CD8-positive, alpha-beta memory T cell (primary cell): ENCODE measurements around the gene SAMD4A. TPM values are rescaled to one million over a fixed set of nuclear protein-coding genes. Genes with fewer than 3 reads are reported as not detected.

Source experiments
- CTCF ChIA-PET: fragments of 350-600 bp; sonication (Branson Sonifier 250); formaldehyde crosslinking; loops from one replicate; lab custom pipeline; 2021; ENCODE audit warnings: antibody characterized with exemption; lab: Charles Lee
- POLR2A ChIA-PET: fragments of 350-600 bp; sonication (Branson Sonifier 250); formaldehyde crosslinking; loops from one replicate; lab custom pipeline; 2021; ENCODE audit warnings: antibody characterized with exemption; lab: Charles Lee
- DNase-seq, 5 donors: peaks; one replicate each; pipeline versions ENCODE4 v3.0.0 to v3.0.0-alpha.2; 2020 to 2022; ENCODE audit warnings: mixed read lengths in 1 of 5
- H3K27ac ChIP-seq: one replicate; pipeline ENCODE4 v1.7.0; 2013; ENCODE audit warnings: low read depth, mild to moderate bottlenecking, low read length, moderate library complexity
- H3K27me3 ChIP-seq: 2 replicates; pipeline ENCODE4 v1.7.0; 2013; ENCODE audit warnings: low read length, mild to moderate bottlenecking; ENCODE audit not compliant: insufficient read depth, poor library complexity, severe bottlenecking
- H3K36me3 ChIP-seq: 2 replicates; pipeline ENCODE4 v1.7.0; 2013; ENCODE audit warnings: mild to moderate bottlenecking, low read length, moderate library complexity; ENCODE audit not compliant: insufficient read depth
- H3K4me1 ChIP-seq: 2 replicates; pipeline ENCODE4 v1.7.0; 2013; ENCODE audit warnings: mild to moderate bottlenecking, low read length, moderate library complexity; ENCODE audit not compliant: insufficient read depth
- H3K4me3 ChIP-seq: 2 replicates; pipeline ENCODE4 v1.7.0; 2013; ENCODE audit warnings: mild to moderate bottlenecking, low read length
- H3K9me3 ChIP-seq: 2 replicates; pipeline ENCODE4 v1.7.0; 2013; ENCODE audit warnings: mild to moderate bottlenecking, low read length
- H3K27ac Mint-ChIP-seq, 8 donors: one replicate each; pipeline ENCODE4 v1.8.0; 2020 to 2021; ENCODE audit warnings: mixed read lengths in 8 of 8, mild to moderate bottlenecking in 6 of 8, inconsistent platforms in 3 of 8, moderate library complexity in 3 of 8
- H3K27me3 Mint-ChIP-seq, 2 donors: one replicate each; pipeline ENCODE4 v1.8.0; 2020 to 2021; ENCODE audit warnings: mixed read lengths in 2 of 2, mild to moderate bottlenecking in 1 of 2, moderate library complexity in 1 of 2
- H3K36me3 Mint-ChIP-seq, 3 donors: one replicate each; pipeline ENCODE4 v1.8.0; 2020 to 2021; ENCODE audit warnings: mixed read lengths in 3 of 3, inconsistent platforms in 1 of 3, mild to moderate bottlenecking in 1 of 3
- H3K4me1 Mint-ChIP-seq, 3 donors: one replicate each; pipeline ENCODE4 v1.8.0; 2020 to 2021; ENCODE audit warnings: mixed read lengths in 3 of 3, inconsistent platforms in 1 of 3, mild to moderate bottlenecking in 1 of 3
- H3K4me3 Mint-ChIP-seq, 7 donors: one replicate each; pipeline ENCODE4 v1.8.0; 2020 to 2021; ENCODE audit warnings: mixed read lengths in 7 of 7, mild to moderate bottlenecking in 6 of 7, moderate library complexity in 4 of 7, inconsistent platforms in 2 of 7
- H3K9me3 Mint-ChIP-seq, 5 donors: one replicate each; pipeline ENCODE4 v1.8.0; 2020 to 2022; ENCODE audit warnings: mixed read lengths in 5 of 5, mild to moderate bottlenecking in 3 of 5, moderate library complexity in 2 of 5, inconsistent platforms in 1 of 5
- polyA plus RNA-seq: library from polyadenylated mRNA; unstranded; fragments of 300-500 nt; fragmentation: Illumina TruSeq; gene quantifications from one replicate; pipeline ENCODE4 v1.2.3, GENCODE V29; 2021
- total RNA-seq, 2 experiments: library from RNA; stranded (reverse); gene quantifications; one replicate each; pipeline ENCODE4 v1.2.3, GENCODE V29; 2021

The SAMD4A gene
- total and polyA plus RNA-seq, 3 experiments from 2014 or later: 2.4 to 2.7 TPM; not detected in 1

GRCh38 chr14:54535646-54536045, 31.3 kb upstream of the SAMD4A start:
- H3K4me3 Mint-ChIP-seq: no peak overlapping the region
- no peak overlapping the region for H3K4me3 ChIP-seq
- H3K36me3 ChIP-seq: no peaks in the 10 kb centered on the region
- H3K27ac ChIP-seq: no peak overlapping the region
- H3K27me3 ChIP-seq: no peaks in the 10 kb centered on the region
- H3K9me3 ChIP-seq: no peaks in the 10 kb centered on the region
- H3K4me1 Mint-ChIP-seq: peaks cover 0 to 5% (median 0%) of the 10 kb centered on the region in 3 donors
- no peaks in the 10 kb centered on the region for H3K4me1 ChIP-seq
- CTCF ChIA-PET: no interaction called here
- H3K9me3 Mint-ChIP-seq: no peaks in the 10 kb centered on the region
- H3K27ac Mint-ChIP-seq: peak overlapping the region in 1 of 8 donors; percentile 36
- H3K36me3 Mint-ChIP-seq: peaks cover 0 to 54% (median 25%) of the 10 kb centered on the region in 3 donors
- no peak for DNase-seq
- H3K27me3 Mint-ChIP-seq: no peaks in the 10 kb centered on the region
- POLR2A ChIA-PET: no interaction called here

- Mint-ChIP-seq H3K36me3 (peaks cover 0 to 45% (median 23%) of the 10 kb centered on the region in 3 donors), H3K27ac (no peak overlapping the region), H3K4me1 (no peaks in the 10 kb centered on the region), H3K9me3 (no peaks in the 10 kb centered on the region), H3K27me3 (no peaks in the 10 kb centered on the region), H3K4me3 (no peak overlapping the region)
- Histone ChIP-seq H3K4me3 (no peak overlapping the region), H3K27ac (no peak overlapping the region), H3K36me3 (no peaks in the 10 kb centered on the region), H3K9me3 (no peaks in the 10 kb centered on the region), H3K27me3 (no peaks in the 10 kb centered on the region), H3K4me1 (no peaks in the 10 kb centered on the region)
- CTCF ChIA-PET: no interaction called here
- POLR2A ChIA-PET: no interaction called here
- DNase-seq: no peak
Observed at GRCh38 chr14:54537651-54538050, 29.3 kb upstream of the SAMD4A start.

GRCh38 chr14:54538055-54538454, 28.9 kb upstream of the SAMD4A start:
- Mint-ChIP-seq H3K27ac (no peak overlapping the region), H3K27me3 (no peaks in the 10 kb centered on the region), H3K36me3 (peaks cover 0 to 43% (median 23%) of the 10 kb centered on the region in 3 donors), H3K9me3 (no peaks in the 10 kb centered on the region), H3K4me3 (no peak overlapping the region), H3K4me1 (no peaks in the 10 kb centered on the region)
- no peaks in the 10 kb centered on the region for H3K9me3 ChIP-seq
- no peak overlapping the region for H3K27ac ChIP-seq
- ChIA-PET POLR2A (no interaction called here), CTCF (no interaction called here)
- H3K4me1 ChIP-seq: no peaks in the 10 kb centered on the region
- H3K4me3 ChIP-seq: no peak overlapping the region
- H3K36me3 ChIP-seq: no peaks in the 10 kb centered on the region
- H3K27me3 ChIP-seq: no peaks in the 10 kb centered on the region
- DNase-seq: no peak

GRCh38 chr14:54547583-54547982, 19.3 kb upstream of the SAMD4A start:
- Histone ChIP-seq H3K4me3 (no peak overlapping the region), H3K27me3 (no peaks in the 10 kb centered on the region), H3K36me3 (no peaks in the 10 kb centered on the region), H3K27ac (no peak overlapping the region), H3K9me3 (no peaks in the 10 kb centered on the region), H3K4me1 (no peaks in the 10 kb centered on the region)
- Mint-ChIP-seq H3K4me3 (no peak overlapping the region), H3K27me3 (peaks cover 0 to 1% of the 10 kb centered on the region in 2 donors), H3K4me1 (no peaks in the 10 kb centered on the region), H3K36me3 (peaks cover 0 to 2% (median 0%) of the 10 kb centered on the region in 3 donors), H3K9me3 (no peaks in the 10 kb centered on the region), H3K27ac (no peak overlapping the region)
- DNase-seq: no peak
- CTCF ChIA-PET: no interaction called here
- POLR2A ChIA-PET: no interaction called here

GRCh38 chr14:54548491-54548890, 18.4 kb upstream of the SAMD4A start:
- Histone ChIP-seq H3K27ac (no peak overlapping the region), H3K27me3 (no peaks in the 10 kb centered on the region), H3K4me1 (no peaks in the 10 kb centered on the region), H3K9me3 (no peaks in the 10 kb centered on the region), H3K36me3 (no peaks in the 10 kb centered on the region), H3K4me3 (no peak overlapping the region)
- Mint-ChIP-seq H3K27me3 (peaks cover 1 to 4% of the 10 kb centered on the region in 2 donors), H3K4me3 (no peak overlapping the region), H3K36me3 (peaks cover 0 to 2% (median 0%) of the 10 kb centered on the region in 3 donors), H3K27ac (no peak overlapping the region), H3K9me3 (no peaks in the 10 kb centered on the region), H3K4me1 (no peaks in the 10 kb centered on the region)
- no peak for DNase-seq
- ChIA-PET POLR2A (no interaction called here), CTCF (no interaction called here)

GRCh38 chr14:54549862-54550261, 17.1 kb upstream of the SAMD4A start:
- Mint-ChIP-seq H3K9me3 (no peaks in the 10 kb centered on the region), H3K27me3 (peaks cover 4 to 11% of the 10 kb centered on the region in 2 donors), H3K4me3 (no peak overlapping the region), H3K27ac (no peak overlapping the region), H3K36me3 (peaks cover 0 to 2% (median 0%) of the 10 kb centered on the region in 3 donors), H3K4me1 (no peaks in the 10 kb centered on the region)
- H3K4me3 ChIP-seq: no peak overlapping the region
- CTCF ChIA-PET: interaction anchor here (2.3 kb wide), 1 partner anchor 224 kb away, joined by 6 read pairs; no protein-coding TSS in a partner anchor
- H3K4me1 ChIP-seq: no peaks in the 10 kb centered on the region
- H3K27me3 ChIP-seq: no peaks in the 10 kb centered on the region
- H3K36me3 ChIP-seq: no peaks in the 10 kb centered on the region
- no peaks in the 10 kb centered on the region for H3K9me3 ChIP-seq
- no peak for DNase-seq
- POLR2A ChIA-PET: no interaction called here
- H3K27ac ChIP-seq: no peak overlapping the region

- H3K9me3 ChIP-seq: no peaks in the 10 kb centered on the region
- ChIA-PET CTCF (interaction anchor here (2.3 kb wide), 1 partner anchor 223 kb away, joined by 6 read pairs; no protein-coding TSS in a partner anchor), POLR2A (interaction anchor here (0.6 kb wide), 2 partner anchors 13 to 56 kb away, joined by 3 read pairs; no protein-coding TSS in a partner anchor)
- no peaks in the 10 kb centered on the region for H3K27me3 ChIP-seq
- H3K27me3 Mint-ChIP-seq: peaks cover 4 to 16% of the 10 kb centered on the region in 2 donors
- no peak overlapping the region for H3K27ac Mint-ChIP-seq
- no peaks in the 10 kb centered on the region for H3K9me3 Mint-ChIP-seq
- H3K4me3 Mint-ChIP-seq: no peak overlapping the region
- no peaks in the 10 kb centered on the region for H3K36me3 ChIP-seq
- H3K27ac ChIP-seq: no peak overlapping the region
- H3K4me3 ChIP-seq: no peak overlapping the region
- no peaks in the 10 kb centered on the region for H3K4me1 ChIP-seq
- peaks cover 0 to 2% (median 0%) of the 10 kb centered on the region in 3 donors for H3K36me3 Mint-ChIP-seq
- DNase-seq: no peak
- no peaks in the 10 kb centered on the region for H3K4me1 Mint-ChIP-seq
Observed at GRCh38 chr14:54550514-54550913, 16.4 kb upstream of the SAMD4A start.

- Mint-ChIP-seq H3K4me3 (no peak overlapping the region), H3K4me1 (no peaks in the 10 kb centered on the region), H3K36me3 (no peaks in the 10 kb centered on the region), H3K9me3 (no peaks in the 10 kb centered on the region), H3K27me3 (peaks cover 7 to 28% of the 10 kb centered on the region in 2 donors), H3K27ac (no peak overlapping the region)
- CTCF ChIA-PET: interaction anchor here (3.8 kb wide), 1 partner anchor 220 kb away, joined by 15 read pairs; no protein-coding TSS in a partner anchor
- no peaks in the 10 kb centered on the region for H3K4me1 ChIP-seq
- H3K4me3 ChIP-seq: no peak overlapping the region
- no peak overlapping the region for H3K27ac ChIP-seq
- no peaks in the 10 kb centered on the region for H3K36me3 ChIP-seq
- no peaks in the 10 kb centered on the region for H3K27me3 ChIP-seq
- DNase-seq: no peak
- POLR2A ChIA-PET: no interaction called here
- no peaks in the 10 kb centered on the region for H3K9me3 ChIP-seq
Observed at GRCh38 chr14:54554401-54554800, 12.5 kb upstream of the SAMD4A start.
